HG02981 (cell line): Measurements from ENCODE around the gene C11orf65.
"Not testable (repeated sequence)": the region's sequence is repeated elsewhere in the genome, so short reads cannot be mapped to it uniquely, and the experiment has no call there.

ENCODE experiments used
- ATAC-seq: cut with Tn5 transposase; IDR thresholded peaks from one replicate; pipeline ENCODE4 v1.9.1; 2021; ENCODE audit warnings: mild to moderate bottlenecking, moderate library complexity; ENCODE audit not compliant: unreplicated experiment

The C11orf65 gene

GRCh38 chr11:108474664-108475463, 7.5 kb upstream of the C11orf65 start:
- no peak for ATAC-seq

DNA sequence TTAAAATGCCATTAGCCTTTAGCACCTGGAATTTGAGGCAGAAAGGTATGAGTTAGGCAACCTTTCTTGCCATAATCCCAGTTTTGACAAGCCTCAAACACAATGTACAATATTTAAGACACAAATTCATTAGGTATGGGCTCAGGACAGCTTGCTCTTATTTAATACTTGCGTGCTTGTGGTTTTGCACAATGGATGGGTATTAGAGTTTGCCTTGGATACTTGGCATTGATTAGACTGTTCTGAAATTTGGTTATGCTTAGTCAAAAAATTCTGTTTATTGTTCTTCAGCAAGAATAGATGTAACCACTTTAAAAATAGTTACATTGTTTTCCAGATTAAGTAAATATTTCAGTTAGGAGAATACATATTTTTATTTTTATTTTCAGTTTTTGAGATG, 5.4 kb upstream of the C11orf65 start:
- no peak for ATAC-seq

GRCh38 chr11:108468478-108468864, 1.1 kb upstream of the C11orf65 start:
- ATAC-seq = no peak

DNA sequence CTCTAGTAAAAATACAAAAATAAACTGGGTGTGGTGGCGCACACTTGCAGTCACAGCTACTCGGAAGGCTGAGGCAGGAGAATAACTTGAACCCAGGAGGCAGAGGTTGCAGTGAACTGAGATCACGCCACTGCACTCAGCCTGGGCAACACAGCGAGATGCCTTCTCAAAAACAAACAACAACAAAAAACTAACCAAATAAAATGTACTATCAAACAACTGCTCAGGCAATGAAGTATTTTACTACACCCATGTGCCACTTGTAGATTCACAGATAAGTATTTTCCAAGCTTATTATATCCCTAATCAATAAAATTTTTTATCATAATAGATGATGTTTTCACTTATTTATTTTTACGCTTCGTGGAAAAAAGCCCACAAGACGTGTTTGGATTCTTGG, 924 bp downstream of the C11orf65 start:
- ATAC-seq = no peak

- no peak for ATAC-seq
Measured at GRCh38 chr11:108453207-108453835, 14.0 kb downstream of the C11orf65 start.

DNA sequence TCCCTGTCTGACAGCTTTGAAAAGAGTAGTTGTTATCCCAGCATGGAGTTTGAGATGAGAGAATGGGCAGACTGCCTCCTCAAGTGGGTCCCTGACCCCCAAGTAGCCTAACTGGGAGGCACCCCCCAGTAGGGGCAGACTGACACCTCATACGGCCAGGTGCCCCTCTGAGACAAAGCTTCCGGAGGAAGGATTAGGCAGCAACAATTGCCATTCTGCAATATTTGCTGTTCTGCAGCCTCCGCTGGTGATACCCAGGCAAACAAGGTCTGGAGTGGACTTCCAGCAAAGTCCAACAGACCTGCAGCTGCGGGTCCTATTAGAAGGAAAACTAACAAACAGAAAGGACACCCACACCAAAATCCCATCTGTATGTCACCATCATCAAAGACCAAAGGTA, 25.9 kb downstream of the C11orf65 start:
- not testable (repeated sequence) for ATAC-seq

- no peak for ATAC-seq
Measured at GRCh38 chr11:108436594-108436993, 30.7 kb downstream of the C11orf65 start.

DNA sequence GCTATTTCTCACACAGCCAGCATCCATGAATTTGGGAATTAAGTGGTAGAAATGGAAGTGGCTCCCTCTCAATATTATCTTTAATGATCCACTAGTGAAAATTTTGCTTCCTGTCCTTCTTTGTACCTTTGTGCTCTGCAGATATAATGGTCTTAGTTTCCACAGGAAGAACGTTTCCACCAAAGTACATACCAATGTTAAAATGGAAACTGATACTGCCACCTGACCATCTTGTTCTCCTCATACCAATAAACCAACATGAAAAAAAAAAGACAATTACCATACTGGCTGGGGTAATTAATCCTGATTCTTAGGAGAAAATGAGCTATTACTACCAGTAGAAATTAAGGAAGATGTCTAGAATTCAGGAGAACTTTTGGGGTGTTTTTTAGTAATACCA, 32.3 kb downstream of the C11orf65 start:
- ATAC-seq = no peak

- ATAC-seq = no peak
Measured at GRCh38 chr11:108432783-108433182, 34.5 kb downstream of the C11orf65 start.

DNA sequence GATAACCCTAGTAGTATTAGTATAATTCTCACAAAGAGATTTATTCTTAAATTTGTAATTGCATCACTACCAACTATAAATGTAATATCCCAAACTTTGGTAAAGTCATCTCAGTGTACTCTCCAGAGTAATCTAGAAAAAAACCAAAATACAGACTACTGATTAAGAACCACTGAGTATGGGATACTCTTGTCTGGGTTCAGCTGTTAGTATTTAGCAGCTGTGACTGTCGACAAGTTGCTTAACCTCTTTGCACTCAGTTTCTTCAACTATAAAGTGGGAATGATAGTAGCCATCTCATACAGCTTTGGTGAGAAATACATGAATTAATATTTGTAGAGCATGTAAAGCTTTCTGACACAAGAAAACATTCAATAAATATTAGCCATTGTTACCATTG, 35.3 kb downstream of the C11orf65 start:
- ATAC-seq = no peak

DNA sequence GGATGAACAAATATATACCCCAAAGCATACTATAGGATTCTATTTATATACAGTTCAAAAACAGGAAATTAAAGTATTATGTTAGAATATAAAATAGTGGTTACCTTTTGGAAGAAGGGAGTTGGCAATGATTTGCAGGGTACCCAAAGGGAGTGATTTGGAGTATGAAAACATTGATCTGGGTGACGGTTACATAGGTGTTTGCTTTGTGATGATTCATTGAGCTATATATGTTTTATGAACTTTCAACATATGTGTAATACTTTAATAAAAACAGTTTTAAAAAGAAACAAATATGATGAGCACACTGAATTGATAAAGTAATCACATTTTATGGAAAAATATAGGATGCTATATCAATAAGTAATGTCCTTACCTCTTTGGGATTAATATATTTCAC, 36.0 kb downstream of the C11orf65 start:
- no peak for ATAC-seq

DNA sequence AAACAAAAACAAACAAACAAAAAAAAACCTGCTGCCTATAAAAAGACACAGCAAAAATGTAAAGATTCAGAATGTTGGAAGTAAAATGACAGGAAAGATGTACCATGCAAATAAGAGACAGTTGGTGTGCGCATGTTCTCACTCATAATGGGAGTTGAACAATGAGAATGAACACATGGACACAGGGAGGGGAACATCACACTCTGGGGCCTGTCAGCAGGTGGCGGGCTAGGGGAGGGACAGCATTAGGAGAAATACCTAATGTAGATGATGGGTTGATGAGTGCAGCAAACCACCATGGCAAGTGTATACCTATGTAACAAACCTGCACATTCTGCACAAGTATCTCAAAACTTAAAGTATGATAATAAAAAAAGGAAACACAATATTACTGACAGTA, 49.8 kb downstream of the C11orf65 start:
- ATAC-seq = not testable (repeated sequence)

DNA sequence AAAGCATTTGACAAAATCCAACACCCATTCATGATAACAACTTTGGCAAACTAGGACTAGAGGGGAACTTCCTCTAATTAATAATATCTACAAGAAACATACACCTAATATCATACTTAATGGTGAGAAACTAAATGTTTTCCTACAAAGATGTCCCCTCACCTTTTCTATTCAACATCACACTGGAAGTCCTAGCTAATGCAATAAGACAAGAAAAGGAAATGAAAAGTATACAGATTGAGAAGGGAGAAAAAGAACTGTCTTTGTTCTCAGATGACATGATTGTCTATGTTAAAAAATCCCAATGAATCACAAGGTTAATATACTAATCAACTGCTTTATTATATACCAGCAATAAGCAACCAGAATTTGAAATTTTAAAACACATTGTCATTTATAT, 52.4 kb downstream of the C11orf65 start:
- no peak for ATAC-seq

DNA sequence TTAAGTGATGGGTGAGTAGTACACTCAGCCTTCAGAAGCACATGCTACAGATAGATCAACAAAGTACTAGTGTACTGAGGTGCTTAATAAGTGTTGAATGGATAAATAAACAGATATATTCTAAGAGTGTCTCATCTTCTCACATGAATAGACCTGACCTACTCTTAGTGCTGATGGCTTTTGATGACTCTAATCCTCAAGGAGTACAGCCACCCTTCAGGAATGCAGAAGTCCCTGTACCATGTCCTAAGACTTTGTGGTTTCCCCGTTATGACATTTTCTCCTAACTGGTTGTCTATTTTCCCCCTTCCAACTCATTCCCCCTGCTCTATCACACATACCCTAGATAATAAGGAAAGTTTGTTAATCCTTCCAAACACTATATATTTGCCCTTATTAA, 61.6 kb downstream of the C11orf65 start:
- ATAC-seq = no peak

DNA sequence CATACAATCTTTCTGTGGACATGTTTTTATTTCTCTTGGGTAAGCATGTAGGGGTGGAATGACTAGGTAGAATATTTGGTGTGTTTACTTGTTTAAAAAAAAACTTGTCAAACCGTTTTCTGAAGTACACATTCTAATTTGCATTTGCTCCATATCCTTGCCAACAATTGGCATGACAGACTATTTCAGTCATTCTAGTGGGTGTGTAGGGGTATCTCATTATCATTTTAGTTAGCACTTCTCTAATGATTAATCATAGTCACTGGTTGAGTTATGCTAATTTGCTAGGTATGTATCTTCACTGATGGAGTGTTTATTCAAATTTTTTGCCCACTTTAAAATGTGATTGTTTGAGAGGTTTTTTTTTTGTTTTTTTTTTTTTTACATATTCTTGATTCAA, 64.3 kb downstream of the C11orf65 start:
- no peak for ATAC-seq

- no peak for ATAC-seq
Measured at GRCh38 chr11:108402241-108402640, 65.1 kb downstream of the C11orf65 start.

- ATAC-seq = no peak
Measured at GRCh38 chr11:108398439-108398838, 68.9 kb downstream of the C11orf65 start.

DNA sequence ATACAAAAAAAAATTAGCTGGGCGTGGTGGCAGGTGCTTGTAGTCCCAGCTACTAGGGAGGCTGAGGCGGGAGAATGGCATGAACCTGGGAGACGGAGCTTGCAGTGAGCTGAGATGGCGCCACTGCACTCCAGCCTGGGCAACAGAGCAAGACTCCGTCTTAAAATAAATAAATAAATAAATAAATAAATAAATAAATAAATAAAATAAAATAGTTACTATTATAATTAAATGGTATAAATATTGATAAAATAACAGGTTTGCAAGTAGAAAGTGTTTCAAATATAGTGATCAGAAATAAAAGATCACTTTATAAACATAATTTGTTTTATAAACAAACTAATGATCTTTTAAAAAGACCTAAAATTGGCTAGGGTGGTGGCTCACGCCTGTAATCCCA, 70.7 kb downstream of the C11orf65 start:
- not testable (repeated sequence) for ATAC-seq

DNA sequence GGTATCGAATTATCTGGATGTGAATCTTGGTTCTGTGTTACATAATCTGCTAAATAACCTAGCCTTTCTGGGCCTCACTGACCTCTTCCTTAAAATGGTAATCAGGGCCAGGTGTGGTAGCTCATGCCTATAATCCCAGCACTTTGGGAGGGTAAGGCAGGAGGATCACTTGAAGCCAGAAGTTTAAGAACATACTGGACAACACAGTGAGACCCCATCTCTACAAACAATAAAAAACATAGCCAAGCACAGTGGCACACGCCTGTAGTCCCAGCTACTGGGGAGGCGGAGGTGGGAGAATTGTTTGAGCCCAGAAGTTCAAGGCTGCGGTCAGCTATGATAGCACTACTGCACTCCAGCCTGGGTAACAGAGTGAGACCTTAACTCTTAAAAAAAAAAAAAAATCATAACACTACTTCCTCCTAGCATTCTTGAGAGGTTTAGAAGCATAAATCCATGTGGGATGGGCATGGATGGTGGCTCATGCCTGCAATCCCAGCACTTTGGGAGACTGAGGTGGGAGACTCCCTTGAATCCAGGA, 72.5 kb downstream of the C11orf65 start:
- ATAC-seq = no peak

DNA sequence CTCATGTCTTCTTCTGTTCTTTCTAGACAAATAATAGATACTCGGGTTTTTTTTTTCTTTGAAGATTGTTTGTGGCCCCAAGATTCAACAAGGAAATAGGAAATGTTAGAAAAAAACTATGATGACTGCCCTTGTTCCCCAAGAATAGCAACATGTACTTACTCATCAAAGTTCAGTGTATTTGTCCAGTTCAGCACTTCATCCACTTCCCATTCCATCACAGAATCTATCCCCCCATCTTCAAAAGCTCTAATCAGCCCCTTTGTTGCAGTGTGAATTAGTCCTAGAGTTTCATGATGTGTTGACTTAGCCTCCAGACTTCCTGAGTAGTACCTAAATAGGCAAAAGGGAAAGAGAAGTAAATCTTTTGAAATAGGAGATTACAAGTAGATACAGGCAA, 74.3 kb downstream of the C11orf65 start:
- ATAC-seq = no peak

- no peak for ATAC-seq
Measured at GRCh38 chr11:108392353-108392752, 75.0 kb downstream of the C11orf65 start.

- no peak for ATAC-seq
Measured at GRCh38 chr11:108388576-108388975, 78.8 kb downstream of the C11orf65 start.
